GM12874 (cell line): Measurements from ENCODE around the gene TMEM258.

ENCODE experiments used
- CTCF ChIP-seq: IDR thresholded peaks from 2 replicates; pipeline ENCODE4 v1.5.1; 2011; ENCODE audit warnings: low read depth, mild to moderate bottlenecking, control low read depth, low read length, moderate library complexity; ENCODE audit not compliant: insufficient read depth

Gene TMEM258

GRCh38 chr11:61764606-61765260 is 27.7 kb downstream of the TMEM258 start:
- no peak for TF ChIP-seq CTCF

- no peak for TF ChIP-seq CTCF
These were observed 28.3 kb downstream of the TMEM258 start for GRCh38 chr11:61763930-61764605.

GRCh38 chr11:61762798-61763197 is 29.6 kb downstream of the TMEM258 start:
- no peak for TF ChIP-seq CTCF

- TF ChIP-seq CTCF, result no peak
These were observed 30.2 kb downstream of the TMEM258 start for GRCh38 chr11:61762223-61762615.

DNA sequence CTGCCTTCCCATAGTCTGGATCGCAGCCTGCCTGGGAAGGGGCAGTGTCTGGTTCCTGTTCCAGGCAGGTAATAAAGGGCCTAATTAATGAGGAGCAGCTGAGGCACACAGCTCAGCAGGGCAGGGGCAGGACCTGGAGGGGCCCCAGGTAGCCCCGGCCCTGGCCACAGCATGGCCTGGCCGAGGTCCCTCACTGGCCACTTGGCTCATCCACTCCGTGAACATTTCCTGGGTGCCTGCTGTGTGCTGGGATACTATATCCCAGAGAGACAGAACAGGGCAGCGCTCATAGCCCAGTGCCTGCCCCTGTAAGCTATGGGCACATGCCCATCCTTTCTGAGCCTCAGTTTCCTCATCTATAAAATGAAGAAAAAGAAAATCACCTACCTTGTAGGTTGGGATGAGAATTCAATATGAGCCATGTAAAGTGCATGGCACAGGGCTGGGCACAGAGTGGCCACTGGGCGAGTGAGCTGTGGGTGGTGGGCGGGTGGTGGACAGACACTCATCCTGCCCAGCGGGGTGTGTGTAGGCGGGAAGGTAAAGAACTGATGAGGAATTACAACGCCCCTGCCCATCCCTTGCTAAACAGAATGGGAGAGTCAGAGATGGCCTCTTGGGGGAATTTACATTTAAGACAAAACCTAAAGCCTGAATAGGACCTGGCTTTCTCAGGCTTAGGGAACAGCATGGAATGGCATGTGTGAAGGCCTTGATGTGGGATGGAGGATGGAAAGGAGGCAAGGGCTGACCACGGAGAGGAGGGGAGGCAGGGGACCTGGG is 30.8 kb downstream of the TMEM258 start:
- TF ChIP-seq CTCF, result no peak

DNA sequence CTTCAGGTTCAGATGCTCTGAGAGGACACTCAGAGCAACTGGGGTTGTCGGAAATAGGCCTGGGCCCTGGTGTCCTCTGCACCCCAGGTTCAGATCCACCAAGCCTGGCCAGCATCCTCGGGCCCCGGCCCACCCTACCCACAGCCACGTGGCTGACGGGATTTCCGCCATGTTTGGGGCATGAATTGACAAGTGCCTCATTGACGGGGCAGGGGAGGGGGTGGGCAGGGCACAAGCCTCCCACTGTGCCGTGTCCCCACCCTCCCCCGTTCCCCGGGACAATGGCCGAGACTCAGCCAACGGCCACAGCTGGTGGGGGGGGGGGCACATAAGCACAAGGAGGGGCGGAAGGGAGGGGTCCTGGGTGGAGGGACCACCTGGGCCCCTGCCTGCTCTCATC is 31.5 kb downstream of the TMEM258 start:
- no peak for TF ChIP-seq CTCF

DNA sequence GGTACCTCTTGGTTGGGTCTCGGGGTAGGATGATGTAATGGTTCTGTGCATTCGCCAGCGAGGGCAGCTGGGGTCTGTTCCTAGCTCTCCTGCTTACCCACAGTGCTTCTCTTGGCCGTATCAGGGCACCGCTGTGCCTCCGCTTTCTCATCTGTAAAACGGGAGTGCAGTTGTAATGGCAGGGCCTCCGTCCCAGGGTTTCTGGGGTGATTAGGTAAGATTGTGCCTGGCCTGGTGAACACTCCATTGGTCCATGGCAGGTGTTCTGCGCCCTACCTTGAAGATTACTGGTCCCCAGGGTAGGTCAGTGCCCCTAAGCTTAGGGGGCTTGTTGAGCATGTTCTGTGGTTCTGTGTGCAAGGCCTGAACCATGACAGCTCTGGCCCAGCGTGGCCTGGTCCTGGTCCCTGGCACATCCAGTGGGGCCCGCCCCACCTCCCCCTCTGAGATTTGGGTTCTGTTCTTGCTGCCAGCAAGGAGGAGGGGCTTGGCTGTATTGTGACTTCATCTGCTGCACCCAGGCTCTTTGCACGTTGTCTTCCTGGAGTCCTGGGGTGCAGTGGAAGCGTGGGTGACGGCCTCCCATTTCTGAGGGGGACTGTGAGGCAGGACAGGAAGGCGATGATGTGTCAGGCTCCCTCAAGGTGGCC is 35.1 kb downstream of the TMEM258 start:
- TF ChIP-seq CTCF, result no peak
